ENCODE measurements around the gene CWF19L1.
"Not testable (repeated sequence)": the region's sequence is repeated elsewhere in the genome, so short reads cannot be mapped to it uniquely, and the experiment has no call there.

CWF19L1 gene

DNA sequence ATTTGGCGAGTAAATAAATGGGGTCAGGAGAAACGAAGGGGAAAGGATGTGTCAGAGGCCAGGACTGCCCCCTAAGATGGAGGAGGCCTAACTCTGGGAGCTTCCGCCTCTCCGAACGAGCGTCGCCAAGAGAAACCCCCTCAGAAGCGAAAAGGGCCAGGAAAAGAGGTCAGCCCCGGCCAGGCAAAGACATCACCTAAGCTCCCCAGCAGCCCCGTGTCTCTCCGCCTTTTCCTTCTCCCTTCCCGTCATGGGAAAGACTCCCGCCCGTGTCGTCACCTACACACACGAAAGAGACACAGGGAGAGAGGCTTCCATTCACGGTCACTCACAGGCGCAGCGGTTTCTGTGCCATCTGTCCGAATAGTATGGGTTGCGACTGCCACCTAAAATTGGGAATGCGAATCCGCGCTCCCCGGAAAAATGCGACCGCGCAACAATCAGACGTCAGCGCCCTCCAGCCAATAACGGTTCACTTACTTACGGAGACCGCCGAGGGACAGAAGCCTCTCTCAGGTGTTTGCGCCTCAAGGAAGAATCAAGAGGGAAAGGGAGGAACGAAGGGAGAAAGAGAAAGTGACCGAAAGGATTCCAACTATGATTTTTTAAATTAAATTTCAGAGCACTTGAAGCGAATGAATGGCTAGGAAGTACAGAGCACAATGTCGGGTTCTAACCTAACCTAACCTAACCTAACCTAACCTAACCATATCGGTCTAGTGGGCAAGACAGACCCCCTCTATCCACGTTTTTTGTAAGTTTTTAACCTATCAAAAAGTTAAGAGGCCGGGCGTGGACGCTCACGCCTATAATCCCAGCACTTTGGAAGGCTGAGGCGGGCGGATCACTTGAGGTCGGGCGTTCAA lies at the start of gene CWF19L1:
CWF19L1 (minus strand) TSS at position 400 of the 866 bp plus-strand sequence; CDS start at position 355, 45 bp downstream.
- peak; percentile 49 for DNase-seq

DNA sequence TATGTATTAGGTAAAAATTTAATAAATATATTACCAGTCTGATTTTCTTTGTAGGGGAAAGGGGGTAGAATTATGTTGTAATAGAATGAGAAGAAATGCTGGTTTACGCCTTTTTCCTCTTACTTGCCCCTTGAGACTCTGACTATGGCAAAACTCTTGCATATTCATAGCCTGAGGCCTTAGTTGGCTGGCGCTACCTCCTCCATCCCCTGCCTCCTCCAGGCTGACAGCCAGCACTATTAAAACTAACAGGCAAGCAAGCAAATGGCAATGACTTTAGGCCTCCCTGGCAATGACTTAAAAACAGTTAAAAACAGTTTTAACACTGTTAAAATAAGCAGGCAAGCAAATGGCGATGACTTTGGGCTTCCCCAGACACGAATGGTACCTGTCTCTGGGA lies 48.2 kb upstream of the CWF19L1 start:
- no peak for DNase-seq

DNA sequence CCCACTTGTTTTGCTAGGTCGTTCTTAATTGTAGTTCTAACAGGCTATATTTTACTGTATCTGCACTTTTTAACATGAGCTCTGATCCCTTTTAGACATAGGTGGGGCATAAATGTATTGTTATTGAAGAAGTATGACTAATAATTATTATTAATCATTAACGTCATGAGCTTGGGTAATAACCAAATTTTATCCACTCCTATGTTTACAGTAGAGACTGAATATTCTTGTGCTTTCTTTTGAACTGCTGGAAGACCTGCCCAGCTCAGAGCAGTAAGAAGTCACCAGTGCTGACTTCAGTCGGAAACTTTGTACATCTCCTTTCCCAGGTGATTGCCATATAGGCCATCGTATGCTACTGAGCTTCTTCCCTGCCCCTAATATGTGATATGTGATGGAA lies 43.9 kb upstream of the CWF19L1 start:
- no peak for DNase-seq

DNA sequence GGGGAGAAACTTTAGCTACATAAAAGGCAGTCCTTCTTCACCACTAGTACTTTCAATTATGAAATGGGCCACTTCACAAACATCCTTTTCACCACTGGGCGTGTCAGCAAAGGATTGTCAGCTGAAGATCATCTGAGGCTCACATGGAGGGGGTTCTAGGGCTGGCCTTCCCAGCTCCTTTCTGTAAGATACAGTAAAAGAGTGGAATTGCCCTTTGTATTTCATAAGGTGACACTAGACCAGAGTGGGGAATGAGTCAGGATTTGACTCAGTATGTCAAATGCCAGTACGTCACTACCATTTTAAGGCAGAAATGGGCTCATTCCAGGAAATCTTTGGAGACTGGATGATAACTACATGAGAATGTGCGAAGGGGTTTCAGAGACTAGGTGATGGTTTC lies 40.2 kb upstream of the CWF19L1 start:
- no peak for DNase-seq

DNA sequence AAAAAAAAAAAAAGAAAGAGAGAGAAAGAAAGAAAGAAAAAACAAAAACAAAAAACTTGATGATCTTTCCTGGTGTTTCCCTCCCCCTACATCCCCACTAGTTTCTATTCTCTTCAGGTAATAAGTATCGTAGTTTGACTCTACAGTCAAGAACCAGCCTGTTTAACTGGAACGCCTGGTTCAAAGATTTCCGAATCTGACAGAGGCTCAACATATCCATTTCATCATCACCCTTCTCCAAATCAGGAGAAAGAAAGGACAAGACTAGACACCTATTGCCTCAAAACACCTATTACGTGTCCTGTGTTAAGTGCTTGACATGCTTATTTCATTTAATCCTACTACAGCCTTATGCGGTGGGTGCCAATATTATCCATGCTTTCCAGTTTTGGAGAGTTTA lies 39.4 kb upstream of the CWF19L1 start:
- DNase-seq: no peak

DNA sequence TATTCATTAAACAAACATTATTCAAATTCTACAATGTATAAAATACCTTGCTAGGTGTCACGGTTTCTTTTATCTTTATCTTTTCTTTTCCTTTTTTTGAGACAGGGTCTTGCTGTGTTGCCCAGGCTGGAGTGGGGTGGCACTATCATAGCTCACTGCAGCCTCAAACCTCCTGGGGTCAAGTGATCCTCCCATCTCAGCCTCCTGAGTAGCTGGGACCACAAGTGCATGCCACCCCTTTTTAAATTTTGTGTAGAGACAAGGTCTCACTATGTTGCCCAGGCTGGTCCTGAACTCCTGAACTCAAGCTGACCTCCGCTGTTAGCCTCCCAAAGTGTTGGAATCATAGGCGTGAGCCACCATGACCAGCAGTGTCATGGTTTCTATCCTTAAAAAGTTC lies 37.0 kb upstream of the CWF19L1 start:
- no peak for DNase-seq

DNA sequence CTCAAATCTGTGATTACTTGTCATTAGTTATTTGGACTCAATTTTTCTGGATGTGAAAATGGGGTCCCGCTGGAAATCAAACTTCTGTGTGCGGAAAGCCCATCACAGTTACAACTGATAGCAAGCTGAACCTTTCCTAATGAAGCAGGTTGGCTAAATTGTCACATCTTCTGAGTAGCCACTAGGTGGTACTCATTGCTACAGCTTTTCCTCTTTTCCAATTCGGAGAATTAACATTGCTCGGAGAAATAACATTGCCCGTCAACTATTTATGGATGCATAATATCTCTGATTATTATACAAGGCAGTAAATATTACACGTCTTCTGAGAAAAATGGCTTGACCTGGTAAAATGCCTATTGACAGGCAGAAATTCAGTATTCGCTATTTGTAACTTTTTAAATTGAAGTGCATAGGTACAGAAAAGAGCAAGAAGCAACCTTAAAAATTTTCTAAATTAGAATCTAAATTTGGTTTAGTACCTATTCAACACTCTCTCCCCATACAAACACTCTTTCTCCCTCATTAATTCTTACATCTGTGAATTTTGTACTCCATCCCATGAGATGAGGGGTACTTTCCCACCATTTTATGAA lies 36.4 kb upstream of the CWF19L1 start:
- DNase-seq: no peak

DNA sequence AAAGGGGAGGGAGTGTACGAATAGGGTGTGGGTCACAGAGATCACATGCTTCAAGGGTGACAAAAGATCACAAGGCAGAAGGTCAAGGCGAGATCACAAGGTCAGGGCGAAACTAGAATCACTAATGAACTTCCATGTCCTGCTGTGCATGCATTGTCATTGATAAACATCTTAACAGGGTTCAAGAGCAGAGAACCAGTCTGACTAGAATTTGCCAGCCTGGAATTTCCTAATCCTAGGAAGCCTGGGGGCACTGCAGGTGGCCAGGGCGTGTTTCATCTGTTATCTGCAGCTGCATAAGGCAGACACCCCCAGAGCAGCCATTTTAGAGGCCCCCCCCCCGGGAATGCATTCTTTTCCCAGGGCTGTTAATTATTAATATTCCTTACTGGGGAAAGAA lies 33.7 kb upstream of the CWF19L1 start:
- DNase-seq: not testable (repeated sequence)

DNA sequence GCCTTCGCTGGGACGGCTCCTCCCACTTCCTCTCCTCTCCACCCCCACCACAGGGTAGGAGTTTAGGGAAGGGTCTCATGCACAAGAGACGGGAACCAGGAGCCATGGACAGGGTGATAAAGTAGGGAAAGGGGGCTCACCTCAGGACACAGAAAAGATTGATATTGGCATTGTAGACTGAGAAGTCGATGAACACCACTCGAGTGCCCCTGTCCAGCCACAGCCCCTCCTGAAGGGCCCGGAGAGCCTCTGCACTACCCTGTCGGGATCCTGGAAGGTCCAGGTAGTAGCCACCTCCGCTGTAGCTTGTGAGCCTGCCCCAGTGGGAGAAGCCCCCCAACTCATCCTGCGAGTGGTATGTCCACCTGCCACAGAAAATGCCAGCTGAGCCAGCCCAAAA lies 29.8 kb upstream of the CWF19L1 start:
- no peak for DNase-seq

DNA sequence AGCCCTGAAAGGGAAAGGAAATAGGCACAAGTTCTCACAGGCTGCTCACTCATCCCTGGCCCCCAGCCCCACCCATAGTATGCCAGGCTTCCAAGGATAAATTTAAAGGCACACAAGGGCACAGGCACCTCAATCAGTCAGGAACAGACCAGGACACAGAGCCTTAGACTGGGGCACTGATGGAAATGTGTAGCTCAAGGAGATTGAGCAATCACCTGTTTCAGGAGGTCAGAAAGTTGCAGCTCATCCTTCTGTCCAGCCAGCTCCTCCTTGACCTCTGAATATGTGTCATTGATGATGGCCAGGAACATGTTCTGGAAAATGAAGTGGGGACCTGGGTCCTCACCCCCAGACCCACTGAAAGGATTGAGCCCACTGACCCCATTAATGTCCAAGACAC lies 25.6 kb upstream of the CWF19L1 start:
- DNase-seq: no peak

DNA sequence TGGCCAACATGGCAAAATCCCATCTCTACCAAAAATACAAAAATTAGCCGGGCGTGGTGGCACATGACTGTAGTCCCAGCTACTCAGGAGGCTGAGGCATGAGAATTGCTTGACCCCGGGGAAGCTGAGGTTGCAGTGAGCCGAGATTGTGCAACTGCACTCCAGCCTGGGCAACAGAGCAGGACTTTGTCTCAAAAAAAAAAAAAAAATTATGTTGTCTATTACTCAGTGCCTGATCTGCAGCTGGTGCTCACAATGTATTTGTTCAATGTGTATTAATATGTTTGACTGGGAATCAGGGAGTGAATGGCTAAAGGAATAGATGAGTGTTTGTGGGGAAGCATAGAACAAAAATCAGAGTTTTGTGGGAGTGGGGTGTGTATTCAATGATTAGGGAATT lies 24.9 kb upstream of the CWF19L1 start:
- DNase-seq: not testable (repeated sequence)

DNA sequence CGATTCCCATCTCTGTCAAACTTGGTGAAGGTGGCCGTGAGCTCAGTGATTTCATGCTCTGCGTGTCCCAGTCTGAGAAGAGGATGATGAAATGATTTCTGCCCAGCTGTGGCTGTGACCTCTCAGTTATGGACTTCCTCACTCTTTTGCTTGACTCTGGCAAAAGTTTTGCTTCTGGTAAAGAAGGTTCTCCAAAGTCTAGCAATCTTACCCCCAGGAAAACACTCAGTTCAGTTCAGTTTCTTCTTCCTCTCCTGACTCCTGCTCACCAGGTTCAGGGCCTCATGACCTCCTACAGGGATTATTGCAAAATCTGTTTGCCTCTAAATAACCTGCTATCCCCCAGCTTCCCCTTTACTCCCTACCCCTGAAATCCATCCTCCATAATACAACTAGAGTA lies 23.9 kb upstream of the CWF19L1 start:
- no peak for DNase-seq

DNA sequence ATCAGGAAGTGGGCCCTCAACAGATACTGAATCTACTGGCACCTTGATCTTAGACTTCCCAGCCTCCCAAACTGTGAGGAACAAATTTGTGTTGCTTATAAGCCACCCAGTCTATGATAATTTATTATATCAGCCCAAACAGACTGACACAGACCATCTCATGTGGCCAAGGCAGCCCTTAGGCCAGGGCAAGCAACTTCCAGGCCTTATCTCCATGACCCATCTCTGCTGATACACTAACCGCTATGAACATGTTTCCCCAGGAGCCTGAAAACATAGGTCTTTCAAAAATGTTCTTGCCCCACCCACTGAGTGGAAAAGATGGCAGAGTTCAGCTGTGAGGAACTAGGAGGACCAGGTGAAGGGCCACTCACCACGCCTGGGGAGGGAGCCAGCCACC lies 22.2 kb upstream of the CWF19L1 start:
- DNase-seq: no peak

DNA sequence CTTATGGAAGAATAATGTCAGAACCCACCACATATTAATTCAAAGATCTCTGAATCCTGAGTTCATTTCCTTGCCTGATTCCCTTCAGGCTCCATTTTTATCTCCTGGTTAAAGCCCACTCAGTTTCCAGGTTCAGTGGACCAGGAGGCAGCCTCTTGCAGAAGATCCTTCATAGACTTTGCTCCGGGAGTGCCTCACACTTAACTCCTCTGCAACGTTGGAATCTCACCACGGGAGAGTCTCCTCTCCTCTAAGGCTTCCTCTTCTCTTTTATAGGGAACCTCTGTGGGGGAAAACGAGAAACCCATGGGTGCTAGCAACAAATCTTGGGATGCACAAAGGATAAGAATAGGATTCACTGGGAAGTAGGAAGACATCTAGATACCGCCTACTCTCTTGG lies 20.8 kb upstream of the CWF19L1 start:
- DNase-seq: no peak

DNA sequence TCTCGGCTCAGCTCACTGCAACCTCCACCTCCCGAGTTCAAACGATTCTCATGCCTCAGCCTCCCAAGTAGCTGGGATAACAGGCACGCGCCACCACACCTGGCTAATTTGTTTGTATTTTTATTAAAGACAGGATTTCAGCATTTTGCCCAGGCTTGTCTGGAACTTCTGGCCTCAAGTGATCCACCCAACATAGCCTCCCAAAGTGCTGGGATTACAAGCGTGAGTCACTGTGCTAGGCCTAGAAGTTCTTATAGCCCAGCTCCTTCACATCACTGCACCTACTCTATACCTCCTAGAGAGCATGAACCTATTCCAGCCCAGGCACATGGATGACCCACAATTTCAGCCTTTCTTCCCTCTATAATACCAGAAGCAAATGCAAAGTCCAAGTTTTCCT lies 20.3 kb upstream of the CWF19L1 start:
- no peak for DNase-seq

DNA sequence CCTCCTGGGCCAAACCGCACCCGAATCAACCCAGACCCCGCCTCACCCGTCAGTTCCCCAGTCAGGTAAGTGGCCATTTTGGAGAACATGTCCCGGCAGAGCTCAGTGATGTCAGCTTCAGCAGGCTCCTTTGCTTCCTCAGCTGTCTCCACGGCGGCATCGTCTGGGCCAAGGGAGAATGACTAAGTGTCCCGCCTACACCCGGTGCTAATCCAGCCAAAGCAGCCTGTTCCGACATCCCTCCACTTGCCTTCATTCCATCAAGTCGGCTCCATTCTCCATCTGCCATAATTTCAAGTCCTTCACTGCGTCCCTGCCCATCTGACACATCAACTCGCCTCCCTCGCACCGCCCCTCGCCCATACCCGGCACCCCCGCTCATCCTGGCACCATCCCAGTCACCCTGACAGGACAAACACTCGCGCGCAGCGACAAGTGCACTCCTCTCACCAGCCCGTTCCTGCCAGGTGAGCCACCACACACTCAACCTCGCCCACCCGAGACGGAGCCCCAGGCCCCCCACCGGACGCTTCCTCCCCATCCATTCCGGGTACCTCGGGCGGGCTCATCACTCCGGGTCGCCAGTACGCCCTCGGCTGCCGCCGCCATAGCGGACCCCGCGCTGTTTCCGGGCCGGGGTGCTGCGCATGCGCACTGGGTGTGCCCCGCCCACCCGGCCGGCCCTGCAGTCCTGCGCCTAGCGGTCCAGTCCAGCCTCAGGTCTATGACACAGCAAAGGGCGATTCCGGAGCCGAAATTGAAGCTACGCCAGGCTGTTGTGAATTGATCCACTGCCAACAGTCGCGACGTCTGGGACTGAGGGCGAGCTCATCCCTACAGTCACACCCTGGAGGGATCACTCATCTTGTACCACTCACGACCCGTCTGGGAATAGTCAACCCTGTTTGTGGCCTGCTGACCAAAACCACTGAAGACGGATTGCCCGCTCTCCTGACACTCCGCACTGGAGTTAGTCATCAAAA lies 18.9 kb upstream of the CWF19L1 start, which contains the start of gene BLOC1S2:
BLOC1S2 (minus strand) TSS at position 630 of the 983 bp plus-strand sequence; CDS start at position 609, 21 bp downstream.
- DNase-seq: peak; percentile 96

DNA sequence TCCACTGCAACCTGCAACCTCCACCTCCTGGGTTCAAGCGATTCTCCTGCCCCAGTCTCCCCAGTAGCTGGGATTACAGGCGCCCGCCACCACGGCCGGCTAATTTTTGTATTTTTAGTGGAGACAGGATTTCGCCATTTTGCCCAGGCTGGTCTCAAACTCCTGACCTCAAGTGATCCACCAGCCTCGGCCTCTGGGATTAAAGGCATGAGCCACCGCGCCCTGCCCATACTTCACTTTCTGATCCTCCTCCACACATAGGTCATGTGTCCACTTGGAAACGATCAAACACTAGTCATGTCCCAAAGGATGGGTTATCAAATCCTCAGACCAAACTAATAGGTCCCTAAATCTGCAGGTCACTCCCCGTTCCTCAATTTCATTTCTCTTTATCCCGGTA lies 17.9 kb upstream of the CWF19L1 start:
- not testable (repeated sequence) for DNase-seq

DNA sequence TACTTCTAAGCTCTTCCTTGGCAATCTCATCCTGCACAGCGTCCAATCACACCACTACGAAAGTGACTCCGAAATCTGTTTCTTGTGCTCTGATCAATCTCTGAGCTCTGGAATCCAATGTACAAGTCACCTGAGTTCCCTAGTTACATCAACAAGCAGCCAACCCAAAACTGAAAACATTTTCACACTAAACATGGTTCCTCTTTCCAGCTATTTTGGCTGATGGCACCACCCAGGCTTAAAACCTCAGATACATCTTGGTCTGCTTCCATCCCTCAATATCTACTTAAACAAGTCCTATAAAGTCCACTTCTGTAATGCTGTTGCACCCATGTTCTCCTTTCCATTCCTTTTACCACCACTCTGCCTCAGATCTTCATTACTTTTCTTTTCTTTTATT lies 15.5 kb upstream of the CWF19L1 start:
- no peak for DNase-seq

DNA sequence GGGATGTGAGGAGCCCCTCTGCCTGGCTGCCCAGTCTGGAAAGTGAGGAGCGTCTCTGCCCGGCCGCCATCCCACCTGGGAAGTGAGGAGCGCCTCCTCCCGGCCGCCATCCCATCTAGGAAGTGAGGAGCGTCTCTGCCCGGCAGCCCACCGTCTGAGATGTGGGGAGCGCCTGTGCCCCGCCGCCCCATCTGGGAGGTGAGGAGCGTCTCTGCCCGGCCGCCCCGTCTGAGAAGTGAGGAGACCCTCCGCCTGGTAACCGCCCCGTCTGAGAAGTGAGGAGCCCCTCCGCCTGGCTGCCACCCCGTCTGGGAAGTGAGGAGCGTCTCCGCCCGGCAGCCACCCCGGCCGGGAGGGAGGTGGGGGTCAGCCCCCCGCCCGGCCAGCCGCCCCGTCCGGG lies 9.5 kb upstream of the CWF19L1 start:
- not testable (repeated sequence) for DNase-seq

DNA sequence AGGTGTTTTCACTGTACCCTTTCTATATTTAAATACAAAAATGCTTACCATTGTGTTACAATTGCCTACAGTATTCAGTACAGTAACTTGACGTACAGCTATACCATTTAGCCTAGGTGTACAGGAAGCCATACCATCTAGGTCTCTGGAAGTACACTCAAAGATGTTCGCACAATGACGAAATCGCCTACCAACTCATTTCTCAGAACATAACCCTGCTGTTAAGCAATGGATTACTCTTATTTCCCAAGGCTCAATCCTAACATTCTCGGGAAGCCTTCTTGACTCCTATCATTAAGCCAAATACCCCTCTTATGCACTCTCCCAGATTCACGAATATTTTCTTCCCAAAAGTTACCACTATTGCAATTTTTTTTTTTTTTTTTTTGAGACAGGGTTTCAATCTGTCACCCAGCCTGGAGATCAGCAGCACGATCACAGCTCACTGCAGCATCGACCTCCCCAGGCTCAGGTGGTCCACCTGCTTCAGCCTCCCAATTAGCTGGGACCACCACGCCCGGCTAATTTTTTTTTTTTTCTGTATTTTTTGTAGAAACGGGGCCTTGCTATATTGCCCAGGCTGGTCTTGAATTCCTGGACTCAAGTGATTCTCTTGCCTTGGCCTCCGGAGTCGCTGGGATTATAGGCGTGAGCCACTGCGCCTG lies 1.5 kb downstream of the CWF19L1 start:
- DNase-seq: no peak

DNA sequence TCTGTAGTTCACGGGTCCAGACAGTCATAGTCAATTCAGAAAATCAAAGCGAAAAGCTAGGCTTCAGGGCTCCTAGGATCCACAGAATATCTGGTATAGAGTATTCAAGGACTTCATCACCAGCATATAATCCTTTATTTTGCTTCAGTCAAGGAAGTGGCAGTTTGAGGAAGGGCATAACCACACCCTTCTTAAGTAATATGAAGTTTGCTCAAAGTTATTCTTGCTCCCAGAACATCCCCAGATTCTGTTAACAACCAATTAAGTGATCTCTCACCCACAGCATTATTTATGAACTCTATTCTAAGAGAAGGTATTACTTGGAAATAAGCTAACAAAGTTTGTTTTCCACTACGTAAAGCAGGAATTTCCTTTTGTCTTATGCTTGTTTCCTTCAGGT lies 13.2 kb downstream of the CWF19L1 start:
- no peak for DNase-seq

DNA sequence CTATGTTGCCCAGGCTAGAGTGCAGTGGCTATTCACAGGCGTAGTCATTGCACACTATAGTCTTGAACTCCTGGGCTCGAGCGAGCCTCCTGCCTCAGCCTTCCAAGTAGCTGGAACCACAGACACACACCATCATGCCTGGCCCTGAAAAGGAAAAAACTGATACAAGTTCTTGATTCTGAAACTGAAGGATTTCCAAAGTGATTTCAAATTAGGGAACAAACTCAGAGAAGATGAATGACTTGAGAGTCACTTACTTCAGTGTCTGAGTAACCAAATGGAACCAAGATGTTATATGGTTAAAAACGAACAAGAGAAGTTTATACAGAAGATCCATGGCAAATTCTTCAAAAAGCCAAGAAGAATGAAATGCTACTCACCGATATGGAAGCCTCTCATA lies 14.4 kb downstream of the CWF19L1 start:
- DNase-seq: no peak

DNA sequence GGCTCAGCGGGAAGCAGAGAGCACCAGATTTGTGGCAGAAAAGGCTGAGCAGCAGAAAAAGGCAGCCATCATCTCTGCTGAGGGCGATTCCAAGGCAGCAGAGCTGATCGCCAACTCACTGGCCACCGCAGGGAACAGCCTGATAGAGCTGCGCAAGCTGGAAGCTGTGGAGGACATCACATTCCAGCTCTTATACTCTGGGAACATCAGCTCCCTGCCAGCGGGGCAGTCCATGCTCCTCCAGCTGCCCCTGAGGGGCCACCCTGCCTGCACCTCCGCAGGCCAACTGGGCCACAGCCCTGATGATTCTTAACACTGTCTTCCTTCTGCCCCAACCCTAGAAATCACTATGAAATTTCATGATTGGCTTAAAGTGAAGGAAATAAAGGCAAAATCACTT lies 18.6 kb downstream of the CWF19L1 start:
- no peak for DNase-seq
